GM21367 (cell line): ENCODE measurements around the gene TECPR2.

ENCODE experiments used
- ATAC-seq: cut with Tn5 transposase; IDR thresholded peaks from one replicate; pipeline ENCODE4 v1.9.1; 2021; ENCODE audit not compliant: unreplicated experiment

TECPR2 gene

GRCh38 chr14:102461490-102462338 is 99.0 kb downstream of the TECPR2 start:
- ATAC-seq, result no peak

- no peak for ATAC-seq
These were observed 99.7 kb downstream of the TECPR2 start for GRCh38 chr14:102462391-102462790.

- no peak for ATAC-seq
These were observed 101.3 kb downstream of the TECPR2 start for GRCh38 chr14:102464006-102464405.

- no peak for ATAC-seq
These were observed 102.2 kb downstream of the TECPR2 start for GRCh38 chr14:102464846-102465341.

- ATAC-seq, result no peak
These were observed 106.5 kb downstream of the TECPR2 start for GRCh38 chr14:102469261-102469660.

- ATAC-seq, result no peak
These were observed 109.4 kb downstream of the TECPR2 start for GRCh38 chr14:102471921-102472790.

GRCh38 chr14:102472791-102473150 is 110.0 kb downstream of the TECPR2 start:
- no peak for ATAC-seq

GRCh38 chr14:102473559-102473958 is 110.8 kb downstream of the TECPR2 start:
- ATAC-seq, result no peak

- ATAC-seq, result no peak
These were observed 112.2 kb downstream of the TECPR2 start for GRCh38 chr14:102474934-102475333.

GRCh38 chr14:102479107-102479506 is 116.4 kb downstream of the TECPR2 start:
- no peak for ATAC-seq

GRCh38 chr14:102479777-102480176 is 117.0 kb downstream of the TECPR2 start:
- no peak for ATAC-seq

GRCh38 chr14:102481371-102481770 is 118.6 kb downstream of the TECPR2 start:
- ATAC-seq, result no peak

- no peak for ATAC-seq
These were observed 119.1 kb downstream of the TECPR2 start for GRCh38 chr14:102481791-102482238.

- ATAC-seq, result no peak
These were observed 121.6 kb downstream of the TECPR2 start for GRCh38 chr14:102484316-102484715.

- ATAC-seq, result no peak
These were observed 123.2 kb downstream of the TECPR2 start for GRCh38 chr14:102485693-102486512.

GRCh38 chr14:102486513-102487203 is 123.9 kb downstream of the TECPR2 start:
- no peak for ATAC-seq

- ATAC-seq, result no peak
These were observed 124.5 kb downstream of the TECPR2 start for GRCh38 chr14:102487204-102487577.

GRCh38 chr14:102490456-102490855 is 127.7 kb downstream of the TECPR2 start:
- no peak for ATAC-seq

GRCh38 chr14:102491366-102491765 is 128.6 kb downstream of the TECPR2 start:
- no peak for ATAC-seq

GRCh38 chr14:102491786-102492530 is 129.2 kb downstream of the TECPR2 start:
- ATAC-seq, result no peak
